CD4-positive, alpha-beta T cell treated with Interferon gamma for 1 hour (primary cell): Measurements from ENCODE around the gene R3HDM1.
"Not testable (repeated sequence)": the region's sequence is repeated elsewhere in the genome, so short reads cannot be mapped to it uniquely, and the experiment has no call there.

Experiments used
- DNase-seq: peaks from one replicate; pipeline ENCODE4 v3.0.0-alpha.2; 2020

The R3HDM1 gene

GRCh38 chr2:135531231-135532197 is at the start of gene R3HDM1:
Gene R3HDM1 (plus strand): TSS chr2:135531484. CDS start chr2:135604846, 73,362 bp downstream.
- DNase-seq, result peak; percentile 96

DNA sequence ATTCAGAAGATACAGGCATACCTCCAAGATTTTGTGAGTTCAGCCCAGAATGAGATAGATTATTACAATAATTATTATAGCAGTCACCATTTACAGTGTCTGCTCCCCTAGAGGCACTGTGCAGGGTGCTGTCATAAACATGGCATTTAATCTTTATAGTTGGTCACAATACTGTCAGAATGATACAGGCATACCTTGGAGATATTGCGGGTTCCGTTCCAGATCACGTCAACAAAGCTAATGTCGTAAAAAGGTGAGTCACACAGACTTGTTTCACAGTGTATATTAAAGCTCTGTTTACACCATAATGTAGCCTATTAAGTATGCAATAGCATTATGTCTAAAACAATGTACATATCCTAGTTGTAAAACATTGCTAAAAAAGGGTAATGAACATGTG is 45.8 kb upstream of the R3HDM1 start:
- DNase-seq, result no peak

GRCh38 chr2:135490376-135490775 is 40.9 kb upstream of the R3HDM1 start:
- no peak for DNase-seq

GRCh38 chr2:135494503-135494902 is 36.8 kb upstream of the R3HDM1 start:
- DNase-seq, result no peak

- no peak for DNase-seq
Measured at GRCh38 chr2:135494917-135495316, 36.4 kb upstream of the R3HDM1 start.

DNA sequence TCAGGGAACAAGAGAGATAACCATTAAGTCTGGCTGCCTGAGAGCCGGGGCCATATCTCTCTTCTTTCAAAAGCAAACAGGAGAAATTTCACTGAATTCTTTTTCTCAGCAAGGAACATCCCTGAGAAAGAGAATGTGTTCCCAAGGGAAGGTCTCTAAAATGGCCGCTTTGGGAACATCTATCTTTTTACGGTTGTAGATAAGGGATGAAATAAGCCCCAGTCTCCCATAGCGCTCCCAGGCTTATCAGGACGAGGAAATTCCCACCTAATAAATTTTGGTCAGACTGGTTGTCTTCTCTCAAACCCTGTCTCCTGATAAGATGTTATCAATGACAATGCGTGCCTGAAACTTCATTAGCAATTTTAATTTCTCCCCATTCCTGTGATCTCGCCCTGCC is 32.7 kb upstream of the R3HDM1 start:
- not testable (repeated sequence) for DNase-seq

DNA sequence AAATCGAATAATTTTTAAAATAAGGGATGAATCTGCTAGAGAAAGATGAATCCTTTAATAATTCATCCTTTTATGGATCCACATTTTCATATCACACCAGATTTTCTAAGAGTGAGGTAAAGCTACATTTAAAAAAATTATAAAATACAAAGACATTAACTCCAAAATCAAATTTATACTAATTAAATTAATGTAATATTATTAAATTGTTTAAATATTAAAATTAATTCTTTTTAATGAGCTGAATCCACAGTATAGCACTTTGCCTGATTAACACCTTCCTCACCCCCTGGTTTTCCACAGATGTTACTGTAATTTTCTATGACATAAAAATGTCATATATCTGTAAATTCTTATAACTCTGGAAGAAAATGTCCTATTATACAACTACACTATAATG is 26.5 kb upstream of the R3HDM1 start:
- no peak for DNase-seq

GRCh38 chr2:135510577-135510976 is 20.7 kb upstream of the R3HDM1 start:
- no peak for DNase-seq

- DNase-seq, result no peak
Measured at GRCh38 chr2:135512099-135512498, 19.2 kb upstream of the R3HDM1 start.

- DNase-seq, result no peak
Measured at GRCh38 chr2:135525786-135526185, 5.5 kb upstream of the R3HDM1 start.

GRCh38 chr2:135528006-135528405 is 3.3 kb upstream of the R3HDM1 start:
- no peak for DNase-seq

- DNase-seq, result peak; percentile 95
Measured at GRCh38 chr2:135530313-135531230, 712 bp upstream of the R3HDM1 start, which contains the start of gene ZRANB3. Gene ZRANB3 (minus strand): TSS chr2:135531218.

- no peak for DNase-seq
Measured at GRCh38 chr2:135532581-135532980, 1.3 kb downstream of the R3HDM1 start.

DNA sequence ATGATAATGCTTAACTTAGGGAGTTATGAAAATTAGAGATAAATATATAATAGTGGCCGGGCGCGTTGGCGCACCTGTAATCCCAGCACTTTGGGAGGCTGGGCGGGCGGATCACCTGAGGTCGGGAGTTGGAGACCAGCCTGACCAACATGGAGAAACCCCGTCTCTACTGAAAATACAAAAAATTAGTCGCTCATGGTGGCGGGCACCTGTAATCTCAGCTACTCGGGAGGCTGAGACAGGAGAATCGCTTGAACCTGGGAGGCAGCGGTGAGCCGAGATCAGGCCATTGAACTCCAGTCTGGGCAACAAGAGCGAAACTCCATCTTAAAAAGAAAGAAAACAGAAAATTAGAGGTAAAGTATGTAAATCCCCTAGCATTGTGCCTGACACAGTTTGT is 2.3 kb downstream of the R3HDM1 start:
- DNase-seq, result not testable (repeated sequence)

DNA sequence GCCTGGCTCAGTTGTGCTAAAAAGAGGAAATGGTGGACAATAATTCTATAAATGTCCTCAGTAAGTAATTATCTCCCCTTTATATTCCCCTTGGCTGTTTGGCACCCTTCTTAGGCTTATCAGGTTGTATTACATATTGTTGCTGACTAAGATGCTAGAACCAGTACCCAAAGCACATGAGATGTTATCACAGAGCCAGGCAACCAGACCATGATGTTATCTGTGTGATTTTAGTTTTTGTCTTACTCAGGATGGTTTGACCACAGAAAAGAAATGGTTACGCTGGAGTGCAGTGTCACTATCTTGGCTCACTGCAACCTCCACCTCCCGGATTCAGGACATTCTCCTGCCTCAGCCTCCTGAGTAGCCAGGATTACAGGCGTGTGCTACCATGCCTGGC is 15.2 kb downstream of the R3HDM1 start:
- DNase-seq, result no peak

DNA sequence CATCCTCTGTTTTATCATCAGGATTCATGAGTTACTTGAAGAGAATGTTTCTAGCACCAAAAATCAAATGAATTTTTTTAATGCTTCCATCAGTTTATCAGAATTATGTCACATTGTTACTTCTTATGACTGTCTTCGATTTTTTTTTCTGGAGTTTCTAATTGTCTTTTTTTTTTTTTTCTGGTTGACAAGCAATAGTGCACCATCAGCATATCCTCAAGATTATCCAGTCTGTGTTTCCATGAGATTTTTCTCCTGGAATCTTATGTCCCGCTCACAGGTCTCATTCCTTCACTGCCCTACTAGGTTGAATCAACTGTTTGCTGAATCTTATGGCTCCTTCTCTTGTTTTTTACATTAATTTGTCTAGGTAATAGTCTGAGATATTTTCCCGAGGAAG is 16.0 kb downstream of the R3HDM1 start:
- no peak for DNase-seq

DNA sequence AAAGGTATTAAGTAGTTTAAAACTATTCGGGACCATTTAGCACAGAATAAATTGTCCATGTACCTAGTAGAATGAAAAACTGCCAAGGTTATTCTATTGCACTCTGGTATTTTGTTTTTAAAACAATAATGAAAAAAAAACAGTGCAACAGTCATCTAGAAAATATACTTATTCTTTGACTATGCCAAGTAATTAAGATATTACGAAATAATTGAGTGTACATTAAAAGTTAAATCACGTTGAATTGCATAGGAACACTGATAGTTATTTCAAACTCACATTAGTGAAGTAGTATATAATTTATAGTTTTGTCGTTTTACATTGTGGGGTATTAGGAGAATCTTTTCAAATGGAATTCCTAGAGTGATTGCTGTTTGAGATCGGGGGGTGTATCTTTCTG is 20.1 kb downstream of the R3HDM1 start:
- no peak for DNase-seq

DNA sequence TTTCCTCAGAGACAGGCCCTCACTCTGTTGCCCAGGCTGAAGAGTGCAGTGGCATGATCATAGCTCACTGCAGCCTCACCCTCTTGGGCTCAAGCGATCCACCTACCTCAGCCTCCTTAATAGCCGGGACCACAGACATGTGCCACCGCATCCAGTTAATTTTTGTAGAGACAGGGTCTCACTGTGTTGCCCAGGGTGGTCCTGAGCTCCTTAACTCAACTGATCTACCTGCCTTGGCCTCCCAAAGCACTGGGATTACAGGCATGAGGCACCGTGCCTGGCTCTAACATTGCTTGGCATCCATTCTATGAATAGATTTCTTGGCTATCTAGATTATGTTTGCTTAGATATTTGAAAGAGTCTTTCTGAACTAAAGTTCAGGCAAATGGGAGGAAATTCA is 21.6 kb downstream of the R3HDM1 start:
- DNase-seq, result no peak

- DNase-seq, result no peak
Measured at GRCh38 chr2:135555311-135555710, 24.0 kb downstream of the R3HDM1 start.

DNA sequence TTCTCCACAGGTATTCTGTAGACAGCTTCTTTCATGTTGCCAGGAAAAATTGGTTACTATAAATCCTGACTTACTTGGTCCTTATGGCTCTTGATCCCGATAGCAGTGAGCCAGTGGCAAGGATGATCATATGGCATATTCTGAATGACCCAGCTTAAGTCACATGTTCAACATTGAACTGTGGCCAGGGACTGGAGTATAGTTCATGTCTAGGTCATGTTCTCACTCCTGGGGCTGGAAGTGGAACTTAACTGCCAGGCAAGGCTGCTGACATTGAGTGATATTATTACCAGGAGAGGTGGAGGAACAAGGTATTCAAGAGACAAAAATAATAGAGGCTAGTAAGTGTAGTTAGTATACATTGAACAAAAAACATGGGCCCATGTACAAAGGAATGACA is 26.2 kb downstream of the R3HDM1 start:
- DNase-seq, result no peak

DNA sequence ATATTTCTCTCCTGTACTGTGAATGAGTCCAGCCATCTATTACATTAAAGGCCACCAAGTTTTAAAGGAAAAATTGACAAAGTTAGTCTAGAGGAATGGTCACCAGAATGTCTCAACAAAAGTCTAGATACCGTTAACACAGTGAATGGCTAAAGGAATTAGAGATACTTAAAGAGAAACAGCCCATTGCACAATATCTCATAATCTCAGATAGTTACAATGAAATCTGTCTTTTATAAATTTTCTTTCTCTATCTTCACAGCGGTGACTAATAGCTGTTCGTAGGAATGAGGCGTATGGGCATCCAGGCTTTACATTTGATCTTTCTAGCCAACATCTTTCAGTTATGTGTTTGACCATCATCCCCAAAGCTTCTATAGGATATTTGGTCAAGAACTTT is 30.6 kb downstream of the R3HDM1 start:
- DNase-seq, result no peak

- no peak for DNase-seq
Measured at GRCh38 chr2:135563793-135564192, 32.5 kb downstream of the R3HDM1 start.

- no peak for DNase-seq
Measured at GRCh38 chr2:135570884-135571283, 39.6 kb downstream of the R3HDM1 start.

DNA sequence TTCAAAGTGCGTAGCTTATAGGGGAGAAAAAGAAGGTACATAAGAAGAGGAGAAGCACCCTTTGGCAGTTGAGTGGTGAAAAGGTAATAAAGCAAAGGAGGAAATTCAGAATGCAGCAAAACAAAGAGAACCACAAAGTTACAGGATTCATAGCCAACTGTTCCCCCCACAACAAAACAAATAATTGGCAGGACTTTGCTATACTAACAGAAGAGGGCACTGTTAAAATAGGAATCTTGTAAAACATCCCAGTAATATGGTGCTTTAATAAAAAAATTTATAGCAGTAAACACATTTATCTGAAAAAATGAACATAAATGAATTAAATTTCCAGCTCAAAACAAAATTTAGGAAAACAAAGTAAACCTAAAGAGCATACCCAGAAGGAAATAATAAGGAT is 42.3 kb downstream of the R3HDM1 start:
- no peak for DNase-seq
